Esophagus muscularis mucosa (tissue), 4 donors: ENCODE measurements around the gene MARCHF11. TPM values are rescaled to one million over a fixed set of nuclear protein-coding genes. Genes with fewer than 3 reads are reported as not detected.

ENCODE experiments used
- DNase-seq: peaks from one replicate; pipeline ENCODE4 v3.0.0-alpha.2; 2017; ENCODE audit errors: extremely low spot score
- H3K27ac ChIP-seq, 4 donors: fragments of 200-600 bp; sonication (generic); replicated peaks in 1 of 4; 1 replicate in 3 of 4; 2 replicates in 1 of 4; pipeline ENCODE4 v1.5.1; 2016 to 2019; ENCODE audit warnings: mild to moderate bottlenecking in 1 of 4
- H3K27me3 ChIP-seq, 4 donors: fragments of 200-600 bp; sonication (generic); one replicate each; pipeline versions ENCODE4 v1.5.1 to v1.6.0; 2016 to 2019
- H3K36me3 ChIP-seq, 4 donors: fragments of 200-600 bp; sonication (generic); one replicate each; pipeline ENCODE4 v1.5.1; 2016 to 2019
- H3K4me1 ChIP-seq, 4 donors: fragments of 200-600 bp; sonication (generic); one replicate each; pipeline ENCODE4 v1.5.1; 2016 to 2019
- H3K4me3 ChIP-seq, 4 donors: fragments of 200-600 bp; sonication (generic); 1 replicate in 2 of 4; 2 replicates in 2 of 4; pipeline ENCODE4 v1.5.1; 2016 to 2019; ENCODE audit warnings: mild to moderate bottlenecking in 4 of 4, moderate library complexity in 1 of 4
- H3K9me3 ChIP-seq, 4 donors: fragments of 200-600 bp; sonication (generic); 1 replicate in 3 of 4; 2 replicates in 1 of 4; pipeline ENCODE4 v1.5.1; 2016 to 2019
- CTCF ChIP-seq, 3 experiments: fragments of 200-600 bp in 2 of 3; fragments of 450-650 bp in 1 of 3; sonication (generic) in 2 of 3; IDR thresholded peaks; one replicate each; pipeline ENCODE4 v1.5.1; 2017 to 2019; ENCODE audit warnings: antibody characterized with exemption in 3 of 3, mild to moderate bottlenecking in 2 of 3, moderate library complexity in 1 of 3
- EP300 ChIP-seq: sonication (generic); formaldehyde crosslinking; IDR thresholded peaks from one replicate; pipeline ENCODE4 v1.6.1; 2017; ENCODE audit warnings: antibody characterized with exemption
- POLR2A ChIP-seq: fragments of 450-650 bp; IDR thresholded peaks from one replicate; pipeline ENCODE4 v1.6.1; 2017; ENCODE audit warnings: antibody characterized with exemption, moderate library complexity, mild to moderate bottlenecking, low read depth
- POLR2AphosphoS5 ChIP-seq, 2 donors: sonication (generic); formaldehyde crosslinking; IDR thresholded peaks; one replicate each; pipeline ENCODE4 v1.6.1; 2017; ENCODE audit warnings: antibody characterized with exemption in 2 of 2
- WGBS: methylation state at CpG from one replicate; pipeline ENCODE4 v1.1.5; 2018; 5-methylcytosine and 5-hydroxymethylcytosine counted together
- intact Hi-C: fragments of 100-400 bp; cut with DNase I; formaldehyde crosslinking; loops from one replicate; pipeline ENCODE4 v1.15.1; 2023
- total RNA-seq, 4 donors: library from RNA; depleted of rRNA; stranded (reverse); fragments of >200 nt; gene quantifications; one replicate each; pipeline versions ENCODE4 v1.1.0 to v1.2.1, GENCODE V29; 2016

Gene MARCHF11
- total RNA-seq, 4 donors from 2014 or later: 0.42 TPM; not detected in 3

GRCh38 chr5:16082053-16082452 lies 97.5 kb downstream of the MARCHF11 start:
- Histone ChIP-seq H3K4me3 (no peak overlapping the region), H3K4me1 (no peaks in the 10 kb centered on the region), H3K27ac (no peak overlapping the region), H3K27me3 (peaks cover 0 to 5% (median 0%) of the 10 kb centered on the region in 4 donors), H3K36me3 (no peaks in the 10 kb centered on the region), H3K9me3 (no peaks in the 10 kb centered on the region)
- TF ChIP-seq POLR2AphosphoS5 (IDR thresholded peaks at IDR 0.05) (no peak), CTCF (IDR thresholded peaks at IDR 0.05) (no peak), POLR2A (no peak), EP300 (no peak)
- intact Hi-C loops: no loop called here
- 66% methylated on average over 7 of the region's 7 CpGs for WGBS
- DNase-seq: no peak

GRCh38 chr5:16081376-16081955 lies 98.1 kb downstream of the MARCHF11 start:
- Histone ChIP-seq H3K4me3 (no peak overlapping the region), H3K36me3 (no peaks in the 10 kb centered on the region), H3K9me3 (no peaks in the 10 kb centered on the region), H3K4me1 (no peaks in the 10 kb centered on the region), H3K27ac (no peak overlapping the region), H3K27me3 (peaks cover 0 to 5% (median 0%) of the 10 kb centered on the region in 4 donors)
- TF ChIP-seq POLR2A: no peak
- no peak for TF ChIP-seq EP300
- TF ChIP-seq CTCF (IDR thresholded peaks at IDR 0.05): no peak
- no peak for TF ChIP-seq POLR2AphosphoS5 (IDR thresholded peaks at IDR 0.05)
- intact Hi-C loops: no loop called here
- 88% methylated on average over 10 of the region's 10 CpGs for WGBS
- DNase-seq: no peak

GRCh38 chr5:16076657-16077056 lies 102.9 kb downstream of the MARCHF11 start:
- Histone ChIP-seq H3K27ac (no peak overlapping the region), H3K4me3 (no peak overlapping the region), H3K36me3 (no peaks in the 10 kb centered on the region), H3K4me1 (no peaks in the 10 kb centered on the region), H3K27me3 (peaks cover 0 to 5% (median 0%) of the 10 kb centered on the region in 4 donors), H3K9me3 (no peaks in the 10 kb centered on the region)
- no peak for TF ChIP-seq CTCF (IDR thresholded peaks at IDR 0.05)
- no peak for TF ChIP-seq POLR2A
- no peak for TF ChIP-seq EP300
- TF ChIP-seq POLR2AphosphoS5 (IDR thresholded peaks at IDR 0.05): no peak
- DNase-seq: no peak
- intact Hi-C loops: no loop called here
- WGBS: 83% methylated on average over 7 of the region's 7 CpGs

- intact Hi-C loops: no loop called here
- TF ChIP-seq POLR2A: no peak
- no peak for TF ChIP-seq EP300
- TF ChIP-seq CTCF (IDR thresholded peaks at IDR 0.05): no peak
- TF ChIP-seq POLR2AphosphoS5 (IDR thresholded peaks at IDR 0.05): no peak
- Histone ChIP-seq H3K36me3 (no peaks in the 10 kb centered on the region), H3K4me1 (no peaks in the 10 kb centered on the region), H3K27ac (no peak overlapping the region), H3K9me3 (no peaks in the 10 kb centered on the region), H3K27me3 (peaks cover 0 to 5% (median 0%) of the 10 kb centered on the region in 4 donors), H3K4me3 (no peak overlapping the region)
- DNase-seq: no peak
- 78% methylated on average over 4 of the region's 4 CpGs for WGBS
These were observed 105.2 kb downstream of the MARCHF11 start for GRCh38 chr5:16074358-16074757.

GRCh38 chr5:16072616-16073015 lies 107.0 kb downstream of the MARCHF11 start:
- DNase-seq: no peak
- H3K27ac ChIP-seq: no peak overlapping the region
- H3K36me3 ChIP-seq: no peaks in the 10 kb centered on the region
- no peak overlapping the region for H3K4me3 ChIP-seq
- intact Hi-C loops: no loop called here
- no peaks in the 10 kb centered on the region for H3K9me3 ChIP-seq
- no peaks in the 10 kb centered on the region for H3K27me3 ChIP-seq
- H3K4me1 ChIP-seq: no peaks in the 10 kb centered on the region
- WGBS: 76% methylated on average over 2 of the region's 2 CpGs
- TF ChIP-seq CTCF (IDR thresholded peaks at IDR 0.05): no peak
- no peak for TF ChIP-seq POLR2AphosphoS5 (IDR thresholded peaks at IDR 0.05)
- no peak for TF ChIP-seq EP300
- TF ChIP-seq POLR2A: no peak
